Measurements from ENCODE around the gene DNAI7. TPM values are rescaled to one million over a fixed set of nuclear protein-coding genes. Genes with fewer than 3 reads are reported as not detected.

Gene DNAI7
- 1.1 TPM for total RNA-seq
- long read RNA-seq, partial matches to known transcripts, result 1 of 4 reads
- long read RNA-seq, other reads (novel, unspliced or antisense), result 1 of 4 reads

- Histone ChIP-seq H3K4me3 (peak within 1 kb of the TSS; percentile 82), H3K4me1 (peaks cover 47% of the 10 kb centered on the region), H3K27ac (replicated peaks) (peak within 1 kb of the TSS; percentile 96), H3K9me3 (replicated peaks) (no peaks in the 10 kb centered on the region), H3K27me3 (ENCODE audit: low read depth) (no peaks in the 10 kb centered on the region), H3K36me3 (no peaks in the 10 kb centered on the region)
- intact Hi-C loops (cut with micrococcal nuclease), result no loop called here
- DNase-seq, result peak; percentile 99
- TF ChIP-seq CTCF (IDR thresholded peaks at IDR 0.05; ENCODE audit: borderline replicate concordance), result peak; percentile 15
These were observed at the start of gene DNAI7, which contains the start of gene ETFRF1 for GRCh38 chr12:25195056-25195971. TSS of gene DNAI7 (minus strand) at chr12:25195160. CDS start at chr12:25195078, 82 bp downstream. TSS of gene ETFRF1 (plus strand) at chr12:25195237. CDS start at chr12:25203957, 8,720 bp downstream.

- H3K9me3 ChIP-seq (replicated peaks), result no peaks in the 10 kb centered on the region
- no peaks in the 10 kb centered on the region for H3K27me3 ChIP-seq (ENCODE audit: low read depth)
- no peak for DNase-seq
- H3K4me1 ChIP-seq, result peaks cover 5% of the 10 kb centered on the region
- H3K4me3 ChIP-seq, result no peak overlapping the region
- H3K27ac ChIP-seq (replicated peaks), result no peak overlapping the region
- TF ChIP-seq CTCF (IDR thresholded peaks at IDR 0.05; ENCODE audit: borderline replicate concordance), result no peak
- peaks cover 5% of the 10 kb centered on the region for H3K36me3 ChIP-seq
- intact Hi-C loops (cut with micrococcal nuclease), result no loop called here
These were observed 48.7 kb upstream of the DNAI7 start for GRCh38 chr12:25243680-25243990.

GRCh38 chr12:25242981-25243679, 48.2 kb upstream of the DNAI7 start:
- Histone ChIP-seq H3K9me3 (replicated peaks) (no peaks in the 10 kb centered on the region), H3K36me3 (peaks cover 5% of the 10 kb centered on the region), H3K4me3 (no peak overlapping the region), H3K4me1 (peaks cover 4% of the 10 kb centered on the region), H3K27me3 (ENCODE audit: low read depth) (no peaks in the 10 kb centered on the region), H3K27ac (replicated peaks) (no peak overlapping the region)
- TF ChIP-seq CTCF (IDR thresholded peaks at IDR 0.05; ENCODE audit: borderline replicate concordance), result no peak
- DNase-seq, result no peak
- intact Hi-C loops (cut with micrococcal nuclease), result no loop called here

- peak; percentile 74 for TF ChIP-seq CTCF (IDR thresholded peaks at IDR 0.05; ENCODE audit: borderline replicate concordance)
- Histone ChIP-seq H3K4me3 (no peak overlapping the region), H3K27me3 (ENCODE audit: low read depth) (no peaks in the 10 kb centered on the region), H3K36me3 (peaks cover 12% of the 10 kb centered on the region), H3K4me1 (peaks cover 5% of the 10 kb centered on the region), H3K9me3 (replicated peaks) (no peaks in the 10 kb centered on the region), H3K27ac (replicated peaks) (no peak overlapping the region)
- DNase-seq, result no peak
- intact Hi-C loops (cut with micrococcal nuclease), result no loop called here
These were observed 46.4 kb upstream of the DNAI7 start for GRCh38 chr12:25241167-25242020.

GRCh38 chr12:25236626-25237025, 41.7 kb upstream of the DNAI7 start:
- Histone ChIP-seq H3K9me3 (replicated peaks) (no peaks in the 10 kb centered on the region), H3K36me3 (peaks cover 8% of the 10 kb centered on the region), H3K27me3 (ENCODE audit: low read depth) (no peaks in the 10 kb centered on the region), H3K27ac (replicated peaks) (no peak overlapping the region), H3K4me3 (no peak overlapping the region), H3K4me1 (peaks cover 8% of the 10 kb centered on the region)
- no peak for DNase-seq
- TF ChIP-seq CTCF (IDR thresholded peaks at IDR 0.05; ENCODE audit: borderline replicate concordance), result no peak
- intact Hi-C loops (cut with micrococcal nuclease), result no loop called here

All from left ventricle myocardium inferior (tissue), 1 donor.